AG04450 (cell line): Measurements from ENCODE around the gene UBE2D2. TPM values are rescaled to one million over a fixed set of nuclear protein-coding genes. Genes with fewer than 3 reads are reported as not detected.

Experiments
- CTCF ChIA-PET: fragments of 300-600, 350-600 bp; formaldehyde crosslinking; extraction: SDS; loops from one replicate; lab custom pipeline; 2022; ENCODE audit warnings: antibody characterized with exemption, inconsistent platforms; lab: Charles Lee
- POLR2A ChIA-PET: fragments of 350-600 bp; formaldehyde crosslinking; extraction: SDS; loops from one replicate; lab custom pipeline; 2021; ENCODE audit warnings: antibody characterized with exemption, inconsistent platforms; lab: Yijun Ruan, JAX
- DNase-seq: peaks from one replicate; pipeline ENCODE4 v3.0.0-alpha.2; 2011; ENCODE audit warnings: low read depth, low spot score
- H3K27ac ChIP-seq: one replicate; pipeline ENCODE4 v1.5.1; 2012; ENCODE audit warnings: low read depth, low read length, control low read depth
- H3K27me3 ChIP-seq: one replicate; pipeline ENCODE4 v1.6.0; 2012; ENCODE audit warnings: low read length; ENCODE audit not compliant: control insufficient read depth, insufficient read depth
- H3K4me3 ChIP-seq: 2 replicates; pipeline ENCODE4 v1.5.1; 2011; ENCODE audit warnings: mild to moderate bottlenecking, low read depth, low read length, control low read depth
- H3K9me3 ChIP-seq: 2 replicates; pipeline ENCODE4 v1.5.1; 2012; ENCODE audit warnings: low read length; ENCODE audit not compliant: control insufficient read depth, insufficient read depth
- CTCF ChIP-seq: IDR thresholded peaks from 2 replicates; pipeline ENCODE4 v1.5.1; 2011; ENCODE audit warnings: low read depth, low read length, control low read depth, inconsistent platforms
- polyA plus RNA-seq: library from polyadenylated mRNA; depleted of rRNA; stranded (reverse); fragments of >200 nt; gene quantifications from 2 replicates; pipeline ENCODE4 v1.2.3, GENCODE V29; 2011

UBE2D2 gene
- polyA plus RNA-seq, 1 experiment: 60.9 TPM

GRCh38 chr5:139650689-139651042 lies 89.5 kb downstream of the UBE2D2 start:
- no peaks in the 10 kb centered on the region for H3K27me3 ChIP-seq
- no peak for DNase-seq
- H3K9me3 ChIP-seq: no peaks in the 10 kb centered on the region; the same call in 1 of the 2 replicates
- TF ChIP-seq CTCF: no peak
- ChIA-PET POLR2A (interaction anchor here (1.3 to 2.5 kb wide), 2 partner anchors 11 kb away, joined by 5 to 20 read pairs; no protein-coding TSS in a partner anchor), CTCF (interaction anchor here (0.6 to 2.1 kb wide), 7 partner anchors 10 to 449 kb away, joined by 3 to 19 read pairs (median 6); no protein-coding TSS in a partner anchor)
- H3K4me3 ChIP-seq: peak overlapping the region; percentile 80
- peak overlapping the region; percentile 61 for H3K27ac ChIP-seq

GRCh38 chr5:139651043-139651834 lies 90.1 kb downstream of the UBE2D2 start:
- Histone ChIP-seq H3K4me3 (peak overlapping the region; percentile 80), H3K27ac (peak overlapping the region; percentile 96), H3K9me3 (no peaks in the 10 kb centered on the region; the same call in 1 of the 2 replicates), H3K27me3 (no peaks in the 10 kb centered on the region)
- CTCF ChIA-PET: interaction anchor here (0.6 to 2.1 kb wide), 7 partner anchors 9 to 448 kb away, joined by 3 to 19 read pairs (median 6); no protein-coding TSS in a partner anchor
- POLR2A ChIA-PET: interaction anchor here (0.6 to 2.5 kb wide), 9 partner anchors 10 to 1186 kb away, joined by 3 to 20 read pairs (median 4); partner anchors contain the start of gene EGR1
- no peak for TF ChIP-seq CTCF
- DNase-seq: no peak

- Histone ChIP-seq H3K4me3 (peak overlapping the region; percentile 80), H3K27ac (peak overlapping the region; percentile 96), H3K9me3 (no peaks in the 10 kb centered on the region; the same call in 1 of the 2 replicates), H3K27me3 (no peaks in the 10 kb centered on the region)
- ChIA-PET CTCF (interaction anchor here (0.6 to 1.8 kb wide), 4 partner anchors 9 to 212 kb away, joined by 3 to 10 read pairs (median 5); no protein-coding TSS in a partner anchor), POLR2A (interaction anchor here (0.6 to 2.5 kb wide), 13 partner anchors 9 to 1187 kb away, joined by 3 to 20 read pairs (median 3); partner anchors contain the start of gene EGR1)
- no peak for DNase-seq
- TF ChIP-seq CTCF: no peak
These were observed 91.0 kb downstream of the UBE2D2 start for GRCh38 chr5:139651853-139652787.

GRCh38 chr5:139652788-139653241 lies 91.7 kb downstream of the UBE2D2 start:
- ChIA-PET POLR2A (interaction anchor here (0.6 to 2.5 kb wide), 3 partner anchors 8 to 78 kb away, joined by 3 to 20 read pairs (median 6); no protein-coding TSS in a partner anchor), CTCF (interaction anchor here (1.8 kb wide), 1 partner anchor 19 kb away, joined by 10 read pairs; no protein-coding TSS in a partner anchor)
- Histone ChIP-seq H3K27me3 (no peaks in the 10 kb centered on the region), H3K4me3 (peak overlapping the region; percentile 26), H3K9me3 (no peaks in the 10 kb centered on the region; the same call in 1 of the 2 replicates), H3K27ac (peak overlapping the region; percentile 96)
- no peak for TF ChIP-seq CTCF
- DNase-seq: no peak
